Stimulated activated naive CD8-positive, alpha-beta T cell treated with anti-CD3 and anti-CD28 coated beads, Interleukin-15, Interleukin-2, amounts not matched to agents 100 ng/mL and 50 ng/mL, for 24 hours (primary cell): Measurements from ENCODE around the gene F2R.
"Not testable (repeated sequence)": the region's sequence is repeated elsewhere in the genome, so short reads cannot be mapped to it uniquely, and the experiment has no call there.

Experiments used
- H3K27ac Mint-ChIP-seq: one replicate; pipeline ENCODE4 v1.8.0; 2021; ENCODE audit warnings: mild to moderate bottlenecking, mixed read lengths
- H3K27me3 Mint-ChIP-seq: one replicate; pipeline ENCODE4 v1.8.0; 2021; ENCODE audit warnings: mixed read lengths
- H3K36me3 Mint-ChIP-seq: one replicate; pipeline ENCODE4 v1.8.0; 2021; ENCODE audit warnings: low read depth, mixed read lengths
- H3K4me1 Mint-ChIP-seq: one replicate; pipeline ENCODE4 v1.8.0; 2021; ENCODE audit warnings: low read depth, mixed read lengths
- H3K4me3 Mint-ChIP-seq: one replicate; pipeline ENCODE4 v1.8.0; 2021; ENCODE audit warnings: mild to moderate bottlenecking, mixed read lengths
- H3K9me3 Mint-ChIP-seq: one replicate; pipeline ENCODE4 v1.8.0; 2021; ENCODE audit warnings: mixed read lengths

Gene F2R

DNA sequence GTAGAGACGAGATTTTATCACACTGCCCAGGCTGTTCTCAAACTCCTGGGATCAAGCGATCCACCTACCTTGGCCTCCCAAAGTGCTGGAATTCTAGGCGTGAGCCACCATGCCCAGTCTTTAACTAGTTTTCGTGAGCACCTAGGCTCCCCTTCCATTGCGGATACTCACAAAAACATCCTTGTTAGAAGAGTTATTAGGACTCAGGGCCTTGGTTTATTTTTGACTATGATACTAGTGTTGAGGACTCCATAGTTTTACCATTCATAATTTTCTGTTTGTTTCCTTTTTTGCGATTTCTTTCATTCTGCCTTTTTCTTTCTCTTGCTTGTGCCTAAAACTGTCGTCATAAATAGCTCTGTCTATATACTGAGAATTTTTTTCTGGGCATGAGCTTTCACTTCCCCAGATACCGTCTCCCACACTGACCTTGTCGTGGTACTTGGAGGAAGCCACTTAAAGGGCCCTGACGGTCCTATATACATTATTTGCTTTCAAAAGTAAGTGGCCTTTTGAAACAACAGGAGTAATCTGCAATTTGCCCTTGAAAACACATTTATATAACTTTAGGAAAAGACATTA lies 5.2 kb downstream of the F2R start:
- Mint-ChIP-seq H3K4me3 (no peak overlapping the region), H3K36me3 (no peaks in the 10 kb centered on the region), H3K27me3 (peaks cover 22% of the 10 kb centered on the region), H3K9me3 (no peaks in the 10 kb centered on the region), H3K4me1 (peaks cover 17% of the 10 kb centered on the region), H3K27ac (no peak overlapping the region)

DNA sequence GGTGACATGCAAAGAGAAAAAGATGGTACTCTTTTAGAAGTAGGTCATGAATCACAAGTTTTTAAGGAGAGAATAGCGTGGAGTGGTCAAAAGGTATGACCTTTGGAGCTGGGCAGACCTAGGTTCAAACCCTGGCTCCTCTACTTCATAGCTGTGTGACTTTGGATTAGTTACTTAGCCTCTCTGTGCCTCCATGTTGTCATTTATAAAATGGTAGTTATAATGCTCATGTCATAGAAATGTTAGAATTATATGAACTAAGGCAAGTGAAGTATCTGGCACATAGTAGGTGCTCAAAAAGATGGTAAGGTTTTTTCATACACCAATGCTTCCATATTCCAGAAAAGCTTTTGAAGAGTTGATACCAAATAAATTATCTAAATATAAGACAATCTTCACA lies 7.3 kb downstream of the F2R start:
- H3K27me3 Mint-ChIP-seq, result peaks cover 7% of the 10 kb centered on the region
- no peak overlapping the region for H3K4me3 Mint-ChIP-seq
- H3K36me3 Mint-ChIP-seq, result no peaks in the 10 kb centered on the region
- no peaks in the 10 kb centered on the region for H3K9me3 Mint-ChIP-seq
- peaks cover 4% of the 10 kb centered on the region for H3K4me1 Mint-ChIP-seq
- H3K27ac Mint-ChIP-seq, result no peak overlapping the region

DNA sequence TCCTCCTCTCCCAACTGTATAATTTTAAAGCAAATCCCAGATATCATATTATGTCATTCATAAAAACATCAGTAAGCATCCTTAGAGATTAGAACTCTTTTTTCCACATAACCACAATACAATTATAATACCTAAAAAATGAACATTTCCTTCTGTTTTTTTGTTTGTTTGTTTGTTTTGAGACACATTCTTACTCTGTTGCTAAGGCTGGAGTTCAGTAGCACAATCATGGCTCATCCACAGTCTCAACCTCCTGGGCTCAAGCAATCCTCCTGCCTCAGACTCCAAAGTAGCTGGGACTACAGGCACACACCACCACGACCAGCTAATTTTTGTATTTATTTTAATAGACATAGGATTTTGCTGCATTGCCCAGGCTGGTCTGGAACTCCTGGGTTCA lies 8.0 kb downstream of the F2R start:
- H3K9me3 Mint-ChIP-seq, result peaks cover under 1% of the 10 kb centered on the region
- H3K4me1 Mint-ChIP-seq, result peaks cover 4% of the 10 kb centered on the region
- peaks cover under 1% of the 10 kb centered on the region for H3K27me3 Mint-ChIP-seq
- no peak overlapping the region for H3K4me3 Mint-ChIP-seq
- no peak overlapping the region for H3K27ac Mint-ChIP-seq
- no peaks in the 10 kb centered on the region for H3K36me3 Mint-ChIP-seq

DNA sequence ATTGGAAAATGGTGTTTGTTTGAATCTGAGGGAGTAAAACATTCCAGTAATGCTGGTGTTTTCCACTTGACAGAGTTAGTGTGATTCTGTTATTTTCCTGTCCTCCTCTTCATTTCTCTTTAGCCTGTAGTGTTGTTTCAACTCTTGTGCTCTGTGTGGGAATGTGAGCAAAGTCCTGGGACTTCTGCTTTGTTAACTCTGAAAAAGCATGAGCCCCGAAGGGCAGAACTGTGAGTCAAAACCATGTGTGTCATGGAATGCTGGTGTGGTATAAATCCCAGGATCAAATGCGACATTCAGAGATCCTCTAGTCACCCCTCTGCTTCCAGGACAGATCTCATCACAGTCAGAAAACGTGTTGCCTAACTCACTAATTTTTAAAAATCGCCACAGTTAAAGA lies 8.9 kb downstream of the F2R start:
- Mint-ChIP-seq H3K36me3 (peaks cover 10% of the 10 kb centered on the region), H3K27ac (no peak overlapping the region), H3K9me3 (peaks cover 10% of the 10 kb centered on the region), H3K27me3 (no peaks in the 10 kb centered on the region), H3K4me1 (peaks cover 4% of the 10 kb centered on the region), H3K4me3 (no peak overlapping the region)

DNA sequence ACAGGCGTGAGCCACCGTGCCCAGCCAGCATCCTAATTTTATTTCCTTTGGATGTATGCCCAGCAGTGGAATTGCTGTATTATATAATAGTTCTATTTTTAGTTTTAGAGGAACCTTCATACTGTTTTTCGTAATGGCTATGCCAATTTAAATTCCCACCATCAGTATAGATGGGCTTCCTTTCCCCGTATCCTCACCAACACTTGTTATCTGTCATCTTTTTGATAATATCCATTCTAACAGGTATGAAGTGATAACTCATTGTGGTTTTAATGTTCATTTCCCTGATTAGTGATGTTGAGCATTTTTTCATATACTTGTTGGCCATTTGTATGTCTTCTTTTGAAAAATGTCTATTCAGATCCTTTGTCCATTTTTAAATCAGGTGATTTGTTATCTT lies 13.0 kb downstream of the F2R start:
- Mint-ChIP-seq H3K27ac (no peak overlapping the region), H3K4me3 (no peak overlapping the region), H3K4me1 (peaks cover 3% of the 10 kb centered on the region), H3K27me3 (no peaks in the 10 kb centered on the region), H3K36me3 (peaks cover 19% of the 10 kb centered on the region), H3K9me3 (peaks cover 19% of the 10 kb centered on the region)

DNA sequence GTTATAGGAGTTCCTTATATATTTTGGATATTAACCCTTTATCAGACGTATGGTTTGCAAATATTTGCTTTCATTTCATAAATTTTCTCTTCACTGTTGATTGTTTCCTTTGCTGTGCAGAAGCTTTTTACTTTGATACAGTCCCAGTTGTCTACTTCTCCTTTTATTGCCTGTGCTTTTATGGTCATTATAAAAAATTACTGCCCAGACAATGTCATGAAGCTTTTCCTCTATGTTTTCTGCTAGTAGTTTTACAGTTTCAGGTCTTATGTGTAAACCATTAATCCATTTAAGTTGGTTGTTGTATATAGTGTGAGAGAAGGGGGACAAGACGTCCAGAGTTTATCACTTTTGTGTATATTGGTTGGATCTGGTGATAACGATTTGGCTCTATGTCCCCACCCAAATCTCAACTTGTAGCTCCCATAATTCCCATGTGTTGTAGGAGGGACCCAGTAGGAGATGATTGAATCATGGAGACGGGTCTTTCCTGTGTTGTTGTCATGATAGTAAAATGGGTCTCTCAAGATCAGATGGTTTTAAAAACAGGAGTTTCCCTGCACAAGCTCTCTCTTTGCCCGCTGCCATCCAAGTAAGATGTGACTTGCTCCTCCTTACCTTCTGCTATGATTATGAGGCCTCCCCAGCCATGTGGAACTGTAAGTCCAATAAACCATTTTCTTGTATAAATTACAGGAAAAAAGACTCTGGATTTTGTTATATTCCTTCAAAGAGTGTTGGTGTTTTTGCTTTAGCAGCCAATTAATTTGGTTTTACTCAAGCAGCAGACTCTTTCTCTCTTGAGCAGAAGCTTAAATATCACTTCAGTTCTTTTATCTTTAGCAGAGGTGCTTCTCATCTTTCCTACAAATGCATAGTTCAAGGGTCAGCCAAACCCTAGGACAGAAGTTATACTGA lies 13.7 kb downstream of the F2R start:
- Mint-ChIP-seq H3K27me3 (no peaks in the 10 kb centered on the region), H3K27ac (no peak overlapping the region), H3K36me3 (peaks cover 19% of the 10 kb centered on the region), H3K4me1 (peaks cover 3% of the 10 kb centered on the region), H3K9me3 (peaks cover 19% of the 10 kb centered on the region), H3K4me3 (no peak overlapping the region)

DNA sequence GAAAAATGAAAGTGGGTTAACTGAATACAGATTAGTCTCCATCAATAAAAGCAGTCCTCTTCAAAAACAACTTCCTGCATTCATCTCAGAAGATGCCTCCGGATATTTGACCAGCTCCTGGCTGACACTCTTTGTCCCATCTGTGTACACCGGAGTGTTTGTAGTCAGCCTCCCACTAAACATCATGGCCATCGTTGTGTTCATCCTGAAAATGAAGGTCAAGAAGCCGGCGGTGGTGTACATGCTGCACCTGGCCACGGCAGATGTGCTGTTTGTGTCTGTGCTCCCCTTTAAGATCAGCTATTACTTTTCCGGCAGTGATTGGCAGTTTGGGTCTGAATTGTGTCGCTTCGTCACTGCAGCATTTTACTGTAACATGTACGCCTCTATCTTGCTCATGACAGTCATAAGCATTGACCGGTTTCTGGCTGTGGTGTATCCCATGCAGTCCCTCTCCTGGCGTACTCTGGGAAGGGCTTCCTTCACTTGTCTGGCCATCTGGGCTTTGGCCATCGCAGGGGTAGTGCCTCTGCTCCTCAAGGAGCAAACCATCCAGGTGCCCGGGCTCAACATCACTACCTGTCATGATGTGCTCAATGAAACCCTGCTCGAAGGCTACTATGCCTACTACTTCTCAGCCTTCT lies 16.6 kb downstream of the F2R start:
- Mint-ChIP-seq H3K36me3 (peaks cover 19% of the 10 kb centered on the region), H3K4me1 (peaks cover 19% of the 10 kb centered on the region), H3K4me3 (peak overlapping the region; percentile 57), H3K27me3 (no peaks in the 10 kb centered on the region), H3K9me3 (peaks cover 19% of the 10 kb centered on the region), H3K27ac (peak overlapping the region; percentile 12)

DNA sequence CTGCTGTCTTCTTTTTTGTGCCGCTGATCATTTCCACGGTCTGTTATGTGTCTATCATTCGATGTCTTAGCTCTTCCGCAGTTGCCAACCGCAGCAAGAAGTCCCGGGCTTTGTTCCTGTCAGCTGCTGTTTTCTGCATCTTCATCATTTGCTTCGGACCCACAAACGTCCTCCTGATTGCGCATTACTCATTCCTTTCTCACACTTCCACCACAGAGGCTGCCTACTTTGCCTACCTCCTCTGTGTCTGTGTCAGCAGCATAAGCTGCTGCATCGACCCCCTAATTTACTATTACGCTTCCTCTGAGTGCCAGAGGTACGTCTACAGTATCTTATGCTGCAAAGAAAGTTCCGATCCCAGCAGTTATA lies 17.1 kb downstream of the F2R start:
- peaks cover 24% of the 10 kb centered on the region for H3K4me1 Mint-ChIP-seq
- peaks cover 19% of the 10 kb centered on the region for H3K9me3 Mint-ChIP-seq
- H3K27ac Mint-ChIP-seq, result peak overlapping the region; percentile 12
- peaks cover 19% of the 10 kb centered on the region for H3K36me3 Mint-ChIP-seq
- peak overlapping the region; percentile 57 for H3K4me3 Mint-ChIP-seq
- H3K27me3 Mint-ChIP-seq, result no peaks in the 10 kb centered on the region

DNA sequence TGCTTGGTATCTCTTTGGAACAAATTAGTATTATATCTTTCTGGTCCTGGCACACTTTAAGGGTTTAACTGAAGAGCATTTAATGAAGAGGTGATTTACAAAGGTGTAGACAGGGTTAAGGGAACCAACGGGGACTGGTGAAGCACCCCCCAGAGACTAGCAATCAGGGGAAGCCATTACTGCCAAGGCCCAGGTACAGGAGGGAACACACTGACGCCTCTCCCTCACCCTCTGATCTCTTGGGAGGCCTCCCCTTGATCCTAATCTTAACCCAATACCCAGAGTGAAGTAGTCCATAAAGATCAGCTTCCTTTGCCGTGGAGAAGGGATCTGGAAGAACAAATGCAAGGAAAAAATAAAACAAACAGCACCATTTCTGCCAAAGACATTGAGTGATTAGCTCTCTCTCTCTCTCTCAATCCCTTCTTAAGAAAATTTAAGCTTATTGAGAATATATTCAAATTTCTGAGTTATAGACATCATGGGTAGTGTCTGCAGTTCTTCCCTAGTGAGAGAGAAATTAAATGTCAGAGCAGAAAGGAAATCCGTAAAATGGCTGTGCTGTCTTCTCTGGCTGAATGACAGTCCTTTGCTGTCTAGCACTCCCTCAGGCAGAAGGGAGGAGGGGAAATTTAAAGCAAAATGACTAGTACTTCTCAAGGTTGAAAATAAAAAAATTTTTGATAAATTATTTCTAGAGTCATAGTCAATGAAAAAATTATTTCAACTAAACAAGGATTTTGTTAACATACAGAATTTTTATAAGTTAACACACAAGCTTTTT lies 20.0 kb downstream of the F2R start:
- H3K4me1 Mint-ChIP-seq, result peaks cover 44% of the 10 kb centered on the region
- H3K36me3 Mint-ChIP-seq, result no peaks in the 10 kb centered on the region
- H3K27me3 Mint-ChIP-seq, result no peaks in the 10 kb centered on the region
- H3K27ac Mint-ChIP-seq, result no peak overlapping the region
- no peak overlapping the region for H3K4me3 Mint-ChIP-seq
- H3K9me3 Mint-ChIP-seq, result no peaks in the 10 kb centered on the region

DNA sequence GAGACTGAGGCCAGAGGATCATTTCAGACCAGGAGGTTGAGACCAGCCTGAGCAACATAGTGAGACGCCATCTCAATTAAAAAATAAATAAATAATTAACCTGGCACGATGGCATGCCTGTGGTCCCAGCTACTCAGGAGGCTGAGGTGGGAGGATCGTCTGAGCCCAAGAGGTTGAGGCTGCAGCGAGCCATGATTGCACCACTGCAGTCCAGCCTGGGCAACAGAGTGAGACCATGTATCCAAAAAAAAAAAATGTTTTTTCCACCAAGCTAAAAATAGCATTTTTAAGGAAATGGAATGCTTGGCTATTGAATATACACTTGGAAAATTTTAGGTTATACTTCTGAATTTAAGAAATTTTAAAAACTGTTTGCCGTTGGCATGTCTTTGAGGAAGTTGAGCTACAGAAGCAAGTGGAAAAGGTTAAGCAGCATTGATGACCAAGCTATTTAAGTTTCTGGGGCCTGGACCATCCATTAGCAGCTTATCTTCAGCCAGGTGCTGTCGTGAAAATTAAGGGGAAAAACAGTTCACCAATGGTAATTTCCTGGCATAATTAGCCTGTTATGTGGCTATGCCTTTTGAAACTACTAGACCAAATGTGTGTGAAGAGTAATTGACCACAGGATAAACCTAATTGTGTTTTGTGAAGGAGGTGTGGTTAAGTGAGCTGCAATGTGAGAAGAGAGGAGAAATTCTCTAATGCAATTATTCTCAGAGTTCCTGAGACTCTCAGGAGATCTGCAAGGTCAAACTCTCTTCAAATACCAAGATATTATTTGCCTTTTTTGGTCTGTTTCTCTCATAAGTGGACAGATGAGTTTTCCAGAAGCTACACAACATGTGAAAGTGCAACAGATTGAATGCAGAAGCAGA lies 21.0 kb downstream of the F2R start:
- Mint-ChIP-seq H3K27ac (no peak overlapping the region), H3K27me3 (no peaks in the 10 kb centered on the region), H3K4me1 (peaks cover 50% of the 10 kb centered on the region), H3K36me3 (no peaks in the 10 kb centered on the region), H3K4me3 (no peak overlapping the region), H3K9me3 (no peaks in the 10 kb centered on the region)

DNA sequence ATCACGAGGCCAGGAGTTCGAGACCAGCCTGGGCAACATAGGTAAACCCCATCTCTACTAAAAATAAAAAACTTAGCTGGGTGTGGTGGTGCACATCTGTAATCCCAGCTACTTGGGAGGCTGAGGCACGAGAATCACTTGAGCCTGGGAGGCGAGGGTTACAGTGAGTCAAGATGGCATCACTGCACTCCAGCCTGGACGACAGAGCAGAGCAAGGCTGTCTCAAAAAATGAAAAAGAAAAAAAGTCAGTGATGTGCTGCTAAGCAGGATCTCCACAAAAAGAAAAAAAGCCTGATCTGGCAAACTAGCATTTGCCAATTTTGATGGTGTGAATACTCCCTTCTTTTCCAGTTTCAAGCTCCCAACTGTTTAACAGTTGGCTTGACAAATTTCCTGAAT lies 21.9 kb downstream of the F2R start:
- Mint-ChIP-seq H3K27me3 (no peaks in the 10 kb centered on the region), H3K27ac (no peak overlapping the region), H3K4me3 (no peak overlapping the region), H3K36me3 (no peaks in the 10 kb centered on the region), H3K9me3 (no peaks in the 10 kb centered on the region), H3K4me1 (peaks cover 50% of the 10 kb centered on the region)

DNA sequence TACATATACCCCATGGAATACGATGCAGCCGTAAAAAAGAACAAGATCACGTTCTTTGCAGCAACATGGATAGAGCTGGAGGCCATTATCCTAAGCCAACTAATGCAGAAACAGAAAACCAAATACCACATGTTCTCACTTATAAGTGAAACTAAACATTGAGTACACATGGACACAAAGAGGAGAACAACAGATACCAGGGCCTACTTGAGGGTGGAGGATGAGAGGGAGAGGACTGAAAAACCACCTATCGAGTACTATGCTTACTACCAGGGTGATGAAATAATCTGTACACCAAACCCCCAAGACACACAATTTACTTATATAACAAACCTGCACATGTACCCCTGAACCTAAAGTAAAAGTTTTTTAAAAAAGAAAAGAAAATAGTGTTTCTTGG lies 25.6 kb downstream of the F2R start:
- H3K4me1 Mint-ChIP-seq, result peaks cover 40% of the 10 kb centered on the region
- H3K36me3 Mint-ChIP-seq, H3K27me3 Mint-ChIP-seq, H3K4me3 Mint-ChIP-seq, H3K27ac Mint-ChIP-seq, H3K9me3 Mint-ChIP-seq: not testable (repeated sequence)

DNA sequence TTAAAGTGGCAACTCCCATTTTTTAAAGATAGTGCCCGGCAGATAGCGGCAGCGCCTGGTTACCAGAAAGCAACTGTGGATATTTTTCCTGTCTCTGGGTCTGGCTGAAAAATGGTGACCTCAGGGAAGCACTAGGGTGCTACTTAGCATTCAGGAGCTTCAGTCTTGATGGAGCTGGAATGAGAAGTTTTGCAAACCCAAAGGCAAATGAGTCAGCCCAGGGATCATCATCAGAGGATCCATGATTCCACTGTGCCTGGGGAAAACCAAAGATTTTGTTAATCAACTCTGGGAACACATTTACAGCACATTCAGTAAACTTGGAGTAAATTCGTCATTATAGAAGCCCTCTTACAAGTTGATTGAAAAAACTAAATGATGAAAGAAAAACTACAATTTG lies 26.7 kb downstream of the F2R start:
- Mint-ChIP-seq H3K9me3 (no peaks in the 10 kb centered on the region), H3K36me3 (no peaks in the 10 kb centered on the region), H3K27ac (no peak overlapping the region), H3K27me3 (no peaks in the 10 kb centered on the region), H3K4me3 (no peak overlapping the region), H3K4me1 (peaks cover 30% of the 10 kb centered on the region)

DNA sequence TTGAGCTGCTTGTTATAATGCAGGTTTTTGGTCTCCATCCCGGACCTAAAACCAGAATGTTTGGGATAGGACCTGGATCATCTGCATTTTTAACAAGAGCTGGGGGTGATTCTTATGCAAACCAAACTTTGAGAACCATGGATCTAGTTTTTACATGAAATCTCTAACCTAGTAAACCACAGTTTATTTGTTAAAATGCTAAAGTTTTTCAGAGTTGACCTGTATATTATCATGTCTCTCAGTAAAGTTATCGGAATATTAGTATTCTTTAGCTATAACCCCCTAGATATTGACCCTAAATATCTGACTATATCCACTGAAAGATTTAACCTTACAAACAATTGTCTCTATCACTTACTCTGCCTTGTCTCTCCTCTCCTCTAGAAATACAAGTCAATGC lies 28.7 kb downstream of the F2R start:
- H3K27me3 Mint-ChIP-seq, result no peaks in the 10 kb centered on the region
- no peaks in the 10 kb centered on the region for H3K36me3 Mint-ChIP-seq
- no peak overlapping the region for H3K27ac Mint-ChIP-seq
- H3K4me3 Mint-ChIP-seq, result no peak overlapping the region
- peaks cover 10% of the 10 kb centered on the region for H3K4me1 Mint-ChIP-seq
- no peaks in the 10 kb centered on the region for H3K9me3 Mint-ChIP-seq
